ENCODE results near the gene MARK2.

MARK2 gene

GRCh38 chr11:63937713-63938478 lies 99.0 kb downstream of the MARK2 start:
- peak; percentile 72 for DNase-seq

GRCh38 chr11:63938479-63939396 lies 99.8 kb downstream of the MARK2 start, which contains the start of gene NAA40:
NAA40 (plus strand) TSS chr11:63939002; CDS start chr11:63939097, 95 bp downstream.
- DNase-seq, result peak; percentile 98

GRCh38 chr11:63939397-63939891 lies 100.5 kb downstream of the MARK2 start:
- peak; percentile 34 for DNase-seq

- DNase-seq, result peak; percentile 40
These were observed 101.9 kb downstream of the MARK2 start for GRCh38 chr11:63940786-63941185.

GRCh38 chr11:63941901-63942300 lies 103.0 kb downstream of the MARK2 start:
- DNase-seq, result no peak

GRCh38 chr11:63942803-63943202 lies 103.9 kb downstream of the MARK2 start:
- no peak for DNase-seq

- peak; percentile 40 for DNase-seq
These were observed 106.1 kb downstream of the MARK2 start for GRCh38 chr11:63944987-63945386.

- DNase-seq, result peak; percentile 79
These were observed 106.7 kb downstream of the MARK2 start for GRCh38 chr11:63945477-63946163.

- DNase-seq, result peak; percentile 81
These were observed 113.0 kb downstream of the MARK2 start for GRCh38 chr11:63951779-63952536.

- DNase-seq, result no peak
These were observed 113.7 kb downstream of the MARK2 start for GRCh38 chr11:63952570-63952969.

GRCh38 chr11:63958008-63958407 lies 119.1 kb downstream of the MARK2 start:
- DNase-seq, result peak; percentile 78

All from hematopoietic multipotent progenitor cell treated with erythropoietin and hydrocortisone succinate and interleukin-3 and kit ligand, for 6 days (in vitro differentiated cells).